KOPT-K1 (cell line): ENCODE data around the gene B3GALNT1.

Experiments used
- H3K27ac ChIP-seq: fragments of 200-600 bp; sonication (generic); 2 replicates; pipeline ENCODE4 v1.5.1; 2016; ENCODE audit warnings: antibody characterized with exemption, mild to moderate bottlenecking, low read depth, low read length; ENCODE audit not compliant: poor library complexity, severe bottlenecking
- H3K36me3 ChIP-seq: fragments of 200-600 bp; sonication (generic); 2 replicates; pipeline ENCODE4 v1.5.1; 2017; ENCODE audit warnings: antibody characterized with exemption, mild to moderate bottlenecking, low read length, moderate library complexity; ENCODE audit not compliant: insufficient read depth
- H3K9me3 ChIP-seq: fragments of 200-600 bp; sonication (generic); 2 replicates; pipeline ENCODE4 v1.5.1; 2017; ENCODE audit warnings: antibody characterized with exemption, low read length, mild to moderate bottlenecking; ENCODE audit not compliant: insufficient read depth, poor library complexity, severe bottlenecking

Gene B3GALNT1

GRCh38 chr3:161104561-161105551, at the start of gene B3GALNT1:
TSS of gene B3GALNT1 (minus strand) at chr3:161105349. CDS start at chr3:161086754, 18,595 bp downstream.
- Histone ChIP-seq H3K27ac (no peak within 1 kb of the TSS), H3K36me3 (no peaks in the 10 kb centered on the region), H3K9me3 (no peaks in the 10 kb centered on the region)

GRCh38 chr3:161153480-161153879, 48.3 kb upstream of the B3GALNT1 start:
- Histone ChIP-seq H3K27ac (no peak overlapping the region), H3K36me3 (no peaks in the 10 kb centered on the region), H3K9me3 (no peaks in the 10 kb centered on the region)

- Histone ChIP-seq H3K9me3 (no peaks in the 10 kb centered on the region), H3K27ac (no peak overlapping the region), H3K36me3 (no peaks in the 10 kb centered on the region)
Measured at GRCh38 chr3:161150001-161150525, 44.9 kb upstream of the B3GALNT1 start.

- Histone ChIP-seq H3K36me3 (no peaks in the 10 kb centered on the region), H3K9me3 (no peaks in the 10 kb centered on the region), H3K27ac (no peak overlapping the region)
Measured at GRCh38 chr3:161149529-161149928, 44.4 kb upstream of the B3GALNT1 start.

GRCh38 chr3:161148832-161149475, 43.8 kb upstream of the B3GALNT1 start:
- H3K9me3 ChIP-seq: no peaks in the 10 kb centered on the region
- no peak overlapping the region for H3K27ac ChIP-seq
- no peaks in the 10 kb centered on the region for H3K36me3 ChIP-seq

GRCh38 chr3:161142486-161142885, 37.3 kb upstream of the B3GALNT1 start:
- H3K9me3 ChIP-seq: no peaks in the 10 kb centered on the region
- no peaks in the 10 kb centered on the region for H3K36me3 ChIP-seq
- no peak overlapping the region for H3K27ac ChIP-seq

- Histone ChIP-seq H3K27ac (no peak overlapping the region), H3K9me3 (no peaks in the 10 kb centered on the region)
Measured at GRCh38 chr3:161139686-161140085, 34.5 kb upstream of the B3GALNT1 start.

GRCh38 chr3:161137260-161137659, 32.1 kb upstream of the B3GALNT1 start:
- Histone ChIP-seq H3K9me3 (no peaks in the 10 kb centered on the region), H3K27ac (no peak overlapping the region), H3K36me3 (no peaks in the 10 kb centered on the region)

More at GRCh38 chr3:161139686-161140085, 34.5 kb upstream of the B3GALNT1 start:
- no peaks in the 10 kb centered on the region for H3K36me3 ChIP-seq

GRCh38 chr3:161132391-161132790, 27.2 kb upstream of the B3GALNT1 start:
- Histone ChIP-seq H3K9me3 (no peaks in the 10 kb centered on the region), H3K36me3 (no peaks in the 10 kb centered on the region), H3K27ac (no peak overlapping the region)

GRCh38 chr3:161126495-161126894, 21.3 kb upstream of the B3GALNT1 start:
- Histone ChIP-seq H3K36me3 (no peaks in the 10 kb centered on the region), H3K27ac (no peak overlapping the region), H3K9me3 (no peaks in the 10 kb centered on the region)

GRCh38 chr3:161117646-161118045, 12.5 kb upstream of the B3GALNT1 start:
- Histone ChIP-seq H3K36me3 (no peaks in the 10 kb centered on the region), H3K27ac (no peak overlapping the region), H3K9me3 (peaks cover 19% of the 10 kb centered on the region)

GRCh38 chr3:161108840-161109239, 3.7 kb upstream of the B3GALNT1 start:
- no peak overlapping the region for H3K27ac ChIP-seq
- no peaks in the 10 kb centered on the region for H3K9me3 ChIP-seq
- no peaks in the 10 kb centered on the region for H3K36me3 ChIP-seq

GRCh38 chr3:161107311-161107710, 2.2 kb upstream of the B3GALNT1 start:
- no peaks in the 10 kb centered on the region for H3K9me3 ChIP-seq
- H3K36me3 ChIP-seq: no peaks in the 10 kb centered on the region
- no peak overlapping the region for H3K27ac ChIP-seq

- no peak overlapping the region for H3K27ac ChIP-seq
Measured at GRCh38 chr3:161103776-161104385, 1.3 kb downstream of the B3GALNT1 start.

GRCh38 chr3:161101609-161102008, 3.5 kb downstream of the B3GALNT1 start:
- H3K27ac ChIP-seq: no peak overlapping the region
- no peaks in the 10 kb centered on the region for H3K9me3 ChIP-seq
- no peaks in the 10 kb centered on the region for H3K36me3 ChIP-seq

More at GRCh38 chr3:161103776-161104385, 1.3 kb downstream of the B3GALNT1 start:
- no peaks in the 10 kb centered on the region for H3K36me3 ChIP-seq
- no peaks in the 10 kb centered on the region for H3K9me3 ChIP-seq
